CD8-positive, alpha-beta memory T cell (primary cell): Measurements from ENCODE around the gene DBNDD2. TPM values are rescaled to one million over a fixed set of nuclear protein-coding genes. Genes with fewer than 3 reads are reported as not detected.

ENCODE experiments used
- CTCF ChIA-PET: fragments of 350-600 bp; sonication (Branson Sonifier 250); formaldehyde crosslinking; loops from one replicate; lab custom pipeline; 2021; ENCODE audit warnings: antibody characterized with exemption; lab: Charles Lee
- POLR2A ChIA-PET: fragments of 350-600 bp; sonication (Branson Sonifier 250); formaldehyde crosslinking; loops from one replicate; lab custom pipeline; 2021; ENCODE audit warnings: antibody characterized with exemption; lab: Charles Lee
- DNase-seq, 5 donors: peaks; one replicate each; pipeline versions ENCODE4 v3.0.0 to v3.0.0-alpha.2; 2020 to 2022; ENCODE audit warnings: mixed read lengths in 1 of 5
- H3K27ac ChIP-seq: one replicate; pipeline ENCODE4 v1.7.0; 2013; ENCODE audit warnings: low read depth, mild to moderate bottlenecking, low read length, moderate library complexity
- H3K27me3 ChIP-seq: 2 replicates; pipeline ENCODE4 v1.7.0; 2013; ENCODE audit warnings: low read length, mild to moderate bottlenecking; ENCODE audit not compliant: insufficient read depth, poor library complexity, severe bottlenecking
- H3K36me3 ChIP-seq: 2 replicates; pipeline ENCODE4 v1.7.0; 2013; ENCODE audit warnings: mild to moderate bottlenecking, low read length, moderate library complexity; ENCODE audit not compliant: insufficient read depth
- H3K4me1 ChIP-seq: 2 replicates; pipeline ENCODE4 v1.7.0; 2013; ENCODE audit warnings: mild to moderate bottlenecking, low read length, moderate library complexity; ENCODE audit not compliant: insufficient read depth
- H3K4me3 ChIP-seq: 2 replicates; pipeline ENCODE4 v1.7.0; 2013; ENCODE audit warnings: mild to moderate bottlenecking, low read length
- H3K9me3 ChIP-seq: 2 replicates; pipeline ENCODE4 v1.7.0; 2013; ENCODE audit warnings: mild to moderate bottlenecking, low read length
- H3K27ac Mint-ChIP-seq, 8 donors: one replicate each; pipeline ENCODE4 v1.8.0; 2020 to 2021; ENCODE audit warnings: mixed read lengths in 8 of 8, mild to moderate bottlenecking in 6 of 8, inconsistent platforms in 3 of 8, moderate library complexity in 3 of 8
- H3K27me3 Mint-ChIP-seq, 2 donors: one replicate each; pipeline ENCODE4 v1.8.0; 2020 to 2021; ENCODE audit warnings: mixed read lengths in 2 of 2, mild to moderate bottlenecking in 1 of 2, moderate library complexity in 1 of 2
- H3K36me3 Mint-ChIP-seq, 3 donors: one replicate each; pipeline ENCODE4 v1.8.0; 2020 to 2021; ENCODE audit warnings: mixed read lengths in 3 of 3, inconsistent platforms in 1 of 3, mild to moderate bottlenecking in 1 of 3
- H3K4me1 Mint-ChIP-seq, 3 donors: one replicate each; pipeline ENCODE4 v1.8.0; 2020 to 2021; ENCODE audit warnings: mixed read lengths in 3 of 3, inconsistent platforms in 1 of 3, mild to moderate bottlenecking in 1 of 3
- H3K4me3 Mint-ChIP-seq, 7 donors: one replicate each; pipeline ENCODE4 v1.8.0; 2020 to 2021; ENCODE audit warnings: mixed read lengths in 7 of 7, mild to moderate bottlenecking in 6 of 7, moderate library complexity in 4 of 7, inconsistent platforms in 2 of 7
- H3K9me3 Mint-ChIP-seq, 5 donors: one replicate each; pipeline ENCODE4 v1.8.0; 2020 to 2022; ENCODE audit warnings: mixed read lengths in 5 of 5, mild to moderate bottlenecking in 3 of 5, moderate library complexity in 2 of 5, inconsistent platforms in 1 of 5
- polyA plus RNA-seq: library from polyadenylated mRNA; unstranded; fragments of 300-500 nt; fragmentation: Illumina TruSeq; gene quantifications from one replicate; pipeline ENCODE4 v1.2.3, GENCODE V29; 2021
- total RNA-seq, 2 experiments: library from RNA; stranded (reverse); gene quantifications; one replicate each; pipeline ENCODE4 v1.2.3, GENCODE V29; 2021

The DBNDD2 gene
- total and polyA plus RNA-seq, 3 experiments from 2014 or later = 11.3 to 15.2 (median 12.6) TPM

DNA sequence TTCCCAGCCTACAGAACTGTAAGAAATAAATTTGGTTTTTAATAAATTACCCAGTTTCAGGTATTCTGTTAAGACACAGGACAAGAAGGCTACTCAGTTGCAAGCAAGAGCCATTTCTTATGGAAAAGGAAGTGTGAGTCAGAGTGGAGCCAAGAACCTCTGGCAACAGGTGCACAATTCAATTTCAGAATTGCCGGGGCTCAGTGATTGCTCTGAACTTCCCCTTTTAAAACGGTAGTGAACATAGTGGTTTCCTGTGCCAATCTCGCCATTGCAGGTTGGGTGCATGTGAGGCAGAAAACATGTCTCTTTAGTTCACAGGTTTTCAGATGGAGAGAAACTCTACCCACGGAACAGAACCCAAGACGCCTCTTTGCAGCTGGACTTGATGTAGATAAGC is 24.2 kb downstream of the DBNDD2 start:
- Mint-ChIP-seq H3K27ac (peak overlapping the region in 6 of 8 donors; percentile 1 to 69 (median 54)), H3K9me3 (no peaks in the 10 kb centered on the region), H3K36me3 (peaks cover 9 to 24% (median 10%) of the 10 kb centered on the region in 3 donors), H3K4me3 (peak overlapping the region in 3 of 7 donors; percentile 16 to 42 (median 28)), H3K4me1 (peaks cover 19 to 27% (median 27%) of the 10 kb centered on the region in 3 donors), H3K27me3 (peaks cover 0 to 2% of the 10 kb centered on the region in 2 donors)
- no peaks in the 10 kb centered on the region for H3K36me3 ChIP-seq
- H3K4me3 ChIP-seq = no peak overlapping the region
- no peak overlapping the region for H3K27ac ChIP-seq
- POLR2A ChIA-PET = no interaction called here
- no peaks in the 10 kb centered on the region for H3K9me3 ChIP-seq
- H3K27me3 ChIP-seq = no peaks in the 10 kb centered on the region
- H3K4me1 ChIP-seq = peaks cover 17% of the 10 kb centered on the region
- CTCF ChIA-PET = interaction anchor here (1.2 to 8.8 kb wide), 2 partner anchors 61 to 111 kb away, joined by 3 to 183 read pairs; no protein-coding TSS in a partner anchor
- peak in 1 of 5 donors; percentile 16 for DNase-seq

DNA sequence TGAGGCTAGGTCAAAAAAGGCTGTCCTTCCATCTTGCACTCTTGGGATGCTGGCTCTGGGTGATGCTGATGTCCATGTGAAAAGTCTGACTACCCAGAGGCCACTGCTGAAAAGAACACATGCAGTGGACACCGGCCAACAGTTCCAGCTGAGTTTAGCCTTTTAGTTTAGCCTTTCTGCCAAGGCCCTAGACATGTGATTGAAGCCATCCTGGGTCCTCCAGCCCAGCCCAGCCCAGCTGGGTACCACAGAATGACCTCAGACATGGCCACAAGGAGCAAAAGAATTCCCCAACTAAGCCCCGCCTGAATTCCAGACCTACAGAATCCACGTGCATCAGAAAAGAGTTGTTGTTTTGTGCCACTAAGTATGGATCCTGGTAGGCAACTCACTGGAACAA is 25.2 kb downstream of the DBNDD2 start:
- H3K9me3 Mint-ChIP-seq = no peaks in the 10 kb centered on the region
- Histone ChIP-seq H3K27ac (no peak overlapping the region), H3K4me1 (peaks cover 17% of the 10 kb centered on the region), H3K4me3 (no peak overlapping the region), H3K9me3 (no peaks in the 10 kb centered on the region), H3K36me3 (no peaks in the 10 kb centered on the region), H3K27me3 (no peaks in the 10 kb centered on the region)
- H3K27me3 Mint-ChIP-seq = peaks cover 0 to 2% of the 10 kb centered on the region in 2 donors
- H3K4me3 Mint-ChIP-seq = peak overlapping the region in 1 of 7 donors; percentile 66
- DNase-seq = no peak
- CTCF ChIA-PET = interaction anchor here (1.2 to 8.8 kb wide), 4 partner anchors 62 to 112 kb away, joined by 3 to 183 read pairs (median 85); partner anchors contain the start of gene SYS1
- POLR2A ChIA-PET = no interaction called here
- H3K4me1 Mint-ChIP-seq = peaks cover 19 to 27% (median 27%) of the 10 kb centered on the region in 3 donors
- H3K27ac Mint-ChIP-seq = peak overlapping the region in 2 of 8 donors; percentile 32 to 38
- peaks cover 6 to 14% (median 9%) of the 10 kb centered on the region in 3 donors for H3K36me3 Mint-ChIP-seq

DNA sequence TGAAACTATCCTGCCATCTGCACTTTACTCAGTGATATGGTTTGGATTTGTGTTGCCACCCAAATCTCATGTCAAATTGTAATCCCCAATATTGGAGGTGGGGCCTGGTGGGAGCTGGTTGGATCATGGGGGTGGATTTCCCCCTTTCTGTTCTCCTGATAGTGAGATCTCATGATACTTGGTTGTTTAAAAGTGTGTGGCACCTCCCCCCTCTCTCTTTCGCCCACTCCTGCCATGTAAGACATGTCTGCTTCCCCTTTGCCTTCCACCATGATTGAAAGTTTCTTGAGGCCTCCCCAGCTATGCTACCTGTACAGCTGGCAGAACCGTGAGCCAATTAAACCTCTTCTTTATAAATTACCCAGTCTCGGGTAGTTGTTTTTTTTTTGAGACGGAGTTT is 25.9 kb downstream of the DBNDD2 start:
- no peaks in the 10 kb centered on the region for H3K36me3 ChIP-seq
- no peaks in the 10 kb centered on the region for H3K27me3 ChIP-seq
- Mint-ChIP-seq H3K27me3 (peaks cover 0 to 2% of the 10 kb centered on the region in 2 donors), H3K36me3 (peaks cover 6 to 14% (median 9%) of the 10 kb centered on the region in 3 donors), H3K4me3 (no peak overlapping the region), H3K4me1 (peaks cover 19 to 27% (median 27%) of the 10 kb centered on the region in 3 donors), H3K27ac (peak overlapping the region in 1 of 8 donors; percentile 88), H3K9me3 (no peaks in the 10 kb centered on the region)
- H3K9me3 ChIP-seq = no peaks in the 10 kb centered on the region
- H3K4me1 ChIP-seq = peaks cover 17% of the 10 kb centered on the region
- no peak overlapping the region for H3K27ac ChIP-seq
- no peak for DNase-seq
- POLR2A ChIA-PET = interaction anchor here (0.8 kb wide), 1 partner anchor 71 kb away, joined by 3 read pairs; the partner anchor contains the start of gene SYS1
- CTCF ChIA-PET = interaction anchor here (1.1 to 8.8 kb wide), 4 partner anchors 16 to 72 kb away, joined by 3 to 183 read pairs (median 86); partner anchors contain the start of genes PIGT and SYS1
- H3K4me3 ChIP-seq = no peak overlapping the region

DNA sequence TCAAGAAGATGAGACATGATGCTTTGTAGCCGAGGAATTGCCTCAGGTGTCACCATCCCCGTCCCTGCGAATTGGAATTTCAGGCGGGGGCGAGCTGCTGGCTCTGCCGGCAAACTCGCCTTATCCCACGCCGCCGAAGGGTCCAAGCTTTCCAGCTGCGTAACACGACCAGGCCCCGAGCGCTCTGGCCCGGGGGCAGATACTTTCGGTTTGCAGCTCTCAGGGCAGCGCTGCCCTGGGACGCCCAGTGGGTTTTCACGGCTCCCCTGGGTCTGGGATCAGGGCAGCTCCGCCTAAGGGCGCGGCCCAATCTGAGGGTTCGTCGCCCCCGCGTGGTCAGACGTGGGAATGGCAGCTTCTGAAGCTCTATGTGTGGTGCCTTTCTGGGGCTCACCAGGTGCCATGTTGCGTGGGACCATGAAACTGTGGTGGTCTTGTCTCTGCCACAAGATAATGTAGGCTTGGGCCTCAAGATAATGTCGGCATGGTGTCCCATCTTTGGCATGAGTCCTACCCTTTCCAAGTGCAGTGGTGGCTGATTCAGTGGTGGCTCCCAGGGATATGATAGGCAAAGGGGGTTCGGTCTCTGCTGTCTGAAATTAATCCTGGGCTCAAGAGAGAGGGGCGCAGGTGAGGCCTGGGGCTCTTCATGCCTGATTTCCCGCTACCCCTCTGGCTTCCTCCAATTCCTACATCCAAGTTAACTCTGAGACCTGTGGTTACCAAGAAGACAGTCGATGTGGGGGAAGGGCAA is 28.8 kb downstream of the DBNDD2 start:
- H3K9me3 ChIP-seq = no peaks in the 10 kb centered on the region
- peak overlapping the region; percentile 89 for H3K4me3 ChIP-seq
- H3K4me1 ChIP-seq = peaks cover 17% of the 10 kb centered on the region
- H3K36me3 ChIP-seq = no peaks in the 10 kb centered on the region
- Mint-ChIP-seq H3K36me3 (peaks cover 6 to 9% (median 6%) of the 10 kb centered on the region in 3 donors), H3K27me3 (no peaks in the 10 kb centered on the region), H3K4me3 (peak overlapping the region; percentile 80 to 92 (median 87)), H3K4me1 (peaks cover 19 to 27% (median 25%) of the 10 kb centered on the region in 3 donors), H3K9me3 (no peaks in the 10 kb centered on the region), H3K27ac (peak overlapping the region; percentile 41 to 94 (median 72))
- H3K27ac ChIP-seq = no peak overlapping the region
- ChIA-PET CTCF (interaction anchor here (0.6 to 8.8 kb wide), 33 partner anchors 9 to 334 kb away, joined by 3 to 183 read pairs (median 5); partner anchors contain the start of genes DBNDD2, PIGT and SYS1), POLR2A (interaction anchor here (0.7 to 2.8 kb wide), 4 partner anchors 21 to 76 kb away, joined by 4 to 33 read pairs (median 10); partner anchors contain the start of genes PIGT and SYS1)
- no peaks in the 10 kb centered on the region for H3K27me3 ChIP-seq
- DNase-seq = peak; percentile 78 to 90 (median 84)

DNA sequence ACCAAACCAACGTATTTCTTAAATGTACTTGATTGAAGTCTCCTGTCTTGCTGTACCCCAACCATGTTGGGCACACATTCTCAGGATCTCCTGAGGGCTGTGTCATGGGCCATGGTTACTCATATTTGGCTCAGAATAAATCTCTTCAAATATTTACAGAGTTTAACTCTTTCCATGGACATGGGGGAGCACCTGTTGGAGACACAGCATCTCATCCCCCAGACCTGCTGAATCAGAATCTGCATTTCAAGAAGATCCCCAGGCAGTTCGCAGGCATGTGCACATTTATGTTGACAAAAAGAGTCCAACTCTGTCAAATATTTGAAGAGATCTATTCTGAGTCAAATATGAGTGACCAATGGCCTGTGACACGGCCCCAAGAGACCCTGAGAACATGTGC is 32.3 kb downstream of the DBNDD2 start:
- ChIA-PET POLR2A (no interaction called here), CTCF (interaction anchor here (1.5 to 8.8 kb wide), 2 partner anchors 9 to 69 kb away, joined by 8 to 183 read pairs; no protein-coding TSS in a partner anchor)
- no peak overlapping the region for H3K27ac Mint-ChIP-seq

DNA sequence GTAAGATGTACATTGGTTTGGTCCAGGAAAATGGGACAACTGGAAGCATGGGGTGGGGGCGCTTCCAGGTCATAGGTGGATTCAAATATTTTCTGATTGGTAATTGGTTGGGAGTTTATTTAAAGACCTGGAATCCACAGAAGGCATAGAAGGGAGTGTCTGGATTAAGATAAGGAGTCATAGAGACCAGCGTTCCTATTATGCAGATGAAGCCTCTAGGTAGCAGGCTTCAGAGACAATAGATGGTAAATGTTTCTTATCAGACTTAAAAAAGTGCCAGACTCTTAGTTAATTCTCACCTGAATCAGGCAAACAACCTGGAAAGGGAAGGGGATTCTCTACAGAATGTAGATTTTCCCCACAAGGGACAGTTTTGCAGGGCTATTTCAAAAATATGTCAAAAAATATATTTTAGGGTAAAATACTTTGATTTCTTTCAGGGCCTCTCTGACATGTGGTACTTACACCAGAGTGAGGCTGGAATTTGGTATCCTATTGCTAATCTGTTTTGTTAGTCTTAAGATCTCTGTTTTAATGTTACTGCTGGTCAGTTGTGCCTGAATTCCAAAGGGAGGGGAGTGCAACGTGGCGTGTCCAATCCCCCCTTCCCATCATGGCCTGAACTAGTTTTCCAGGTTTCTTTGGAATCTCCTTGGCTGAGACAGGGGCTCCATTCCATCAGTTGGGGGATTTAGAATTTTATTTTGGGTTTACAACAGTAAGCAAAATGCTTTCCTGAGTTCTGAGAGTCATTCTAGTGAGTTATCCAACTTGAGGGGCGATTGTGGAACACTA is 33.0 kb downstream of the DBNDD2 start:
- no peaks in the 10 kb centered on the region for H3K9me3 ChIP-seq
- H3K4me1 ChIP-seq = peaks cover 23% of the 10 kb centered on the region
- POLR2A ChIA-PET = no interaction called here
- Mint-ChIP-seq H3K4me3 (no peak overlapping the region), H3K9me3 (no peaks in the 10 kb centered on the region), H3K27me3 (peaks cover 4 to 11% of the 10 kb centered on the region in 2 donors), H3K36me3 (no peaks in the 10 kb centered on the region), H3K27ac (no peak overlapping the region), H3K4me1 (peaks cover 34 to 39% (median 38%) of the 10 kb centered on the region in 3 donors)
- no peaks in the 10 kb centered on the region for H3K27me3 ChIP-seq
- DNase-seq = no peak
- no peak overlapping the region for H3K4me3 ChIP-seq
- CTCF ChIA-PET = interaction anchor here (8.8 kb wide), 1 partner anchor 70 kb away, joined by 183 read pairs; no protein-coding TSS in a partner anchor
- no peak overlapping the region for H3K27ac ChIP-seq
- H3K36me3 ChIP-seq = no peaks in the 10 kb centered on the region

More for the DNA sequence above, 32.3 kb downstream of the DBNDD2 start:
- Histone ChIP-seq H3K4me1 (peaks cover 23% of the 10 kb centered on the region), H3K36me3 (no peaks in the 10 kb centered on the region), H3K27me3 (no peaks in the 10 kb centered on the region), H3K4me3 (no peak overlapping the region), H3K27ac (no peak overlapping the region), H3K9me3 (no peaks in the 10 kb centered on the region)
- Mint-ChIP-seq H3K27me3 (peaks cover 0 to 5% of the 10 kb centered on the region in 2 donors), H3K4me1 (peaks cover 33 to 35% (median 34%) of the 10 kb centered on the region in 3 donors), H3K4me3 (no peak overlapping the region), H3K36me3 (no peaks in the 10 kb centered on the region), H3K9me3 (no peaks in the 10 kb centered on the region)
- DNase-seq = no peak

DNA sequence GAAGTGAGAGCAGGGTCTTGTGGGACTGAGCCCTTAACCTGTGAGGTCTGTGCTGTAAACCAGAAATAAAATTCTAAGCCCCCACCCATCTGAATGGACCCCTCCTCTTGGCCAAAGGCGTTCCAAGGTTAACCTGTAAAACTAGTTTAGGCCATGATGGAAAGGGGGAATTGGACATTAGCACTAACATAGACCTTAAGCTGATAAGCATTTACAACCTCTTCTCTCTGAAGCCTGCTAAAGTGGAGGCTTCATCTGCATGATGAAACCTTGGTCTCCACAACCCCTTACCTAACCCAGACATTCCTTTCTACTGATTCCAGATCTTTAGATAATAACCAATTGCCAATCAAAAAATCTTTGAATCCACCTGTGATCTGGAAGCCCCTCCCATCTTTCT is 33.7 kb downstream of the DBNDD2 start:
- H3K4me1 ChIP-seq = peaks cover 19% of the 10 kb centered on the region
- DNase-seq = no peak
- POLR2A ChIA-PET = no interaction called here
- Mint-ChIP-seq H3K36me3 (no peaks in the 10 kb centered on the region), H3K27ac (no peak overlapping the region), H3K9me3 (no peaks in the 10 kb centered on the region), H3K4me3 (no peak overlapping the region), H3K27me3 (peaks cover 7 to 12% of the 10 kb centered on the region in 2 donors), H3K4me1 (peaks cover 29 to 34% (median 31%) of the 10 kb centered on the region in 3 donors)
- no peak overlapping the region for H3K4me3 ChIP-seq
- CTCF ChIA-PET = no interaction called here
- H3K9me3 ChIP-seq = no peaks in the 10 kb centered on the region
- no peak overlapping the region for H3K27ac ChIP-seq
- no peaks in the 10 kb centered on the region for H3K27me3 ChIP-seq
- no peaks in the 10 kb centered on the region for H3K36me3 ChIP-seq
